ENCODE data around the gene PLCL1. TPM values are rescaled to one million over a fixed set of nuclear protein-coding genes. Genes with fewer than 3 reads are reported as not detected.

The PLCL1 gene
- total and polyA plus RNA-seq, 8 donors: 0.93 to 28.7 (median 3.1) TPM

DNA sequence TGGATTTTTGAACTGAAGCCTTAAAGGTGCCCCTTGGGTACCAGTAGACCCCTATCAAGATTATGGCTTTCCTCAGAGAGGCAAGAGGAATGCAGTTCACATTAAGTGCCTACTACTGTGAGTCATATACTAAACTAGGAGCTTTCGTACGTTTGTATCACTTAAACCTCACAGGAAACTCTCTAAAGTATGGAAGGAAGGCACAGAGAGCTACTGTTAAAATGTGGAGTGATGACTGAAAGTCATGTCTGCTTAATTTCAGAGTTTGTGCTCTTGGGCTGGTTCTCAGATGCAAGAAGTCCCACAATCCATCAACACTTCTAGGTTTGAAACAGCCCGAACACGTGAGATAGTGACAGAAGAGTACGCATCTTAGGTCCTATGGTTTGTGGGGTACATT, 4.7 kb downstream of the PLCL1 start:
- TF ChIP-seq, protein P1, sequence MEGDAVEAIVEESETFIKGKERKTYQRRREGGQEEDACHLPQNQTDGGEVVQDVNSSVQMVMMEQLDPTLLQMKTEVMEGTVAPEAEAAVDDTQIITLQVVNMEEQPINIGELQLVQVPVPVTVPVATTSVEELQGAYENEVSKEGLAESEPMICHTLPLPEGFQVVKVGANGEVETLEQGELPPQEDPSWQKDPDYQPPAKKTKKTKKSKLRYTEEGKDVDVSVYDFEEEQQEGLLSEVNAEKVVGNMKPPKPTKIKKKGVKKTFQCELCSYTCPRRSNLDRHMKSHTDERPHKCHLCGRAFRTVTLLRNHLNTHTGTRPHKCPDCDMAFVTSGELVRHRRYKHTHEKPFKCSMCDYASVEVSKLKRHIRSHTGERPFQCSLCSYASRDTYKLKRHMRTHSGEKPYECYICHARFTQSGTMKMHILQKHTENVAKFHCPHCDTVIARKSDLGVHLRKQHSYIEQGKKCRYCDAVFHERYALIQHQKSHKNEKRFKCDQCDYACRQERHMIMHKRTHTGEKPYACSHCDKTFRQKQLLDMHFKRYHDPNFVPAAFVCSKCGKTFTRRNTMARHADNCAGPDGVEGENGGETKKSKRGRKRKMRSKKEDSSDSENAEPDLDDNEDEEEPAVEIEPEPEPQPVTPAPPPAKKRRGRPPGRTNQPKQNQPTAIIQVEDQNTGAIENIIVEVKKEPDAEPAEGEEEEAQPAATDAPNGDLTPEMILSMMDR (IDR thresholded peaks at IDR 0.05): no peak
- TF ChIP-seq POLR2AphosphoS5 (IDR thresholded peaks at IDR 0.05) (no peak), POLR2A (IDR thresholded peaks at IDR 0.05) (no peak)
- 83 to 94% (median 90%) methylated on average over 5 of the region's 5 CpGs for WGBS, 5 donors
- Histone ChIP-seq H3K27ac (no peak overlapping the region), H3K27me3 (peaks cover 0 to 8% (median 4%) of the 10 kb centered on the region in 3 donors), H3K4me3 (no peak overlapping the region), H3K36me3 (no peaks in the 10 kb centered on the region), H3K4me1 (peaks cover 0 to 30% (median 23%) of the 10 kb centered on the region in 4 donors), H3K9me3 (no peaks in the 10 kb centered on the region)
- no peak for DNase-seq
- intact Hi-C loops (cut with DNase I; ENCODE audit: low total_unique reads): loop anchor here (10.0 kb wide), 1 partner anchor 486 kb away; no protein-coding TSS in a partner anchor

GRCh38 chr2:197810016-197810415, 5.6 kb downstream of the PLCL1 start:
- 94 to 100% (median 98%) methylated on average over 3 of the region's 3 CpGs for WGBS, 5 donors
- Histone ChIP-seq H3K27me3 (peaks cover 0 to 4% (median under 1%) of the 10 kb centered on the region in 3 donors), H3K36me3 (no peaks in the 10 kb centered on the region), H3K27ac (no peak overlapping the region), H3K9me3 (no peaks in the 10 kb centered on the region), H3K4me3 (no peak overlapping the region), H3K4me1 (peaks cover 0 to 25% (median 17%) of the 10 kb centered on the region in 4 donors)
- TF ChIP-seq, protein P1 (IDR thresholded peaks at IDR 0.05): no peak
- TF ChIP-seq POLR2A (IDR thresholded peaks at IDR 0.05): no peak
- no peak for TF ChIP-seq EP300 (IDR thresholded peaks at IDR 0.05)
- DNase-seq: no peak
- intact Hi-C loops (cut with DNase I; ENCODE audit: low total_unique reads): no loop called here

- Histone ChIP-seq H3K36me3 (no peaks in the 10 kb centered on the region), H3K4me1 (peaks cover 0 to 21% (median 12%) of the 10 kb centered on the region in 4 donors), H3K27ac (no peak overlapping the region), H3K9me3 (no peaks in the 10 kb centered on the region), H3K27me3 (no peaks in the 10 kb centered on the region), H3K4me3 (no peak overlapping the region)
- 66 to 72% (median 67%) methylated on average over 3 of the region's 3 CpGs for WGBS, 5 donors
- no peak for DNase-seq
- intact Hi-C loops (cut with DNase I; ENCODE audit: low total_unique reads): no loop called here
- TF ChIP-seq POLR2A (IDR thresholded peaks at IDR 0.05) (no peak), EP300 (IDR thresholded peaks at IDR 0.05) (no peak), POLR2AphosphoS5 (IDR thresholded peaks at IDR 0.05) (no peak)
- TF ChIP-seq, protein P1 (IDR thresholded peaks at IDR 0.05): no peak
Measured at GRCh38 chr2:197810491-197810890, 6.1 kb downstream of the PLCL1 start.

GRCh38 chr2:197813093-197813787, 8.8 kb downstream of the PLCL1 start:
- intact Hi-C loops (cut with DNase I; ENCODE audit: low total_unique reads): no loop called here
- TF ChIP-seq, protein P1 (IDR thresholded peaks at IDR 0.05): peak in 3 of 7 experiments; percentile 5 to 52 (median 32)
- no peak for TF ChIP-seq POLR2AphosphoS5 (IDR thresholded peaks at IDR 0.05)
- Histone ChIP-seq H3K27me3 (no peaks in the 10 kb centered on the region), H3K4me3 (no peak overlapping the region), H3K27ac (no peak overlapping the region), H3K9me3 (no peaks in the 10 kb centered on the region), H3K4me1 (peaks cover 0 to 6% (median 0%) of the 10 kb centered on the region in 4 donors), H3K36me3 (no peaks in the 10 kb centered on the region)
- peak in 1 of 2 donors; percentile 19 for DNase-seq
- WGBS, 5 donors: 49 to 54% (median 54%) methylated on average over 3 of the region's 3 CpGs
